Upper lobe of right lung (tissue), 1 donor: ENCODE results near the gene SAV1. TPM values are rescaled to one million over a fixed set of nuclear protein-coding genes. Genes with fewer than 3 reads are reported as not detected.
A peak's percentile ranks its signal among the peaks of the same experiment; 100 is the strongest.
"Not testable (repeated sequence)": the region's sequence is repeated elsewhere in the genome, so short reads cannot be mapped to it uniquely, and the experiment has no call there.

ENCODE experiments used
- ATAC-seq: fragments of 200-7000 bp; cut with Tn5 transposase; one replicate; pipeline ENCODE4 v1.9.1; 2020; ENCODE audit warnings: mild to moderate bottlenecking, moderate library complexity
- DNase-seq: peaks from one replicate; pipeline ENCODE4 v3.0.0-alpha.2; 2020
- H3K27ac ChIP-seq: fragments of 200-600 bp; one replicate; pipeline ENCODE4 v1.8.0; 2022
- H3K27me3 ChIP-seq: fragments of 200-600 bp; one replicate; pipeline ENCODE4 v1.8.0; 2022; ENCODE audit warnings: mild to moderate bottlenecking
- H3K36me3 ChIP-seq: fragments of 200-600 bp; one replicate; pipeline ENCODE4 v1.8.0; 2022
- H3K4me1 ChIP-seq: fragments of 200-600 bp; one replicate; pipeline ENCODE4 v1.8.0; 2022
- H3K4me3 ChIP-seq: fragments of 200-600 bp; one replicate; pipeline ENCODE4 v1.8.0; 2022; ENCODE audit warnings: mild to moderate bottlenecking
- H3K9me3 ChIP-seq: fragments of 200-600 bp; one replicate; pipeline ENCODE4 v1.8.0; 2022
- intact Hi-C: fragments of 100-400 bp; cut with DNase I; formaldehyde crosslinking; loops from one replicate; pipeline ENCODE4 v1.11.0; 2022
- total RNA-seq: library from RNA; stranded (reverse); fragmentation: NEBNext Ultra II Directional; extraction: Animal tissue kit (Norgen Biotek cat#: 25700); gene quantifications from one replicate; pipeline ENCODE4 v1.2.1, GENCODE V29; 2021
- TF ChIP-seq, protein P1 (sequence below): fragments of 200-600 bp; IDR thresholded peaks from one replicate; pipeline ENCODE4 v1.8.0; 2022; ENCODE audit warnings: antibody characterized with exemption
- donor health status: DM: no; HTN: yes; CAD: no; lungs with severe emphysema.

SAV1 gene
- total RNA-seq, 1 donor from 2014 or later = 42.8 TPM

DNA sequence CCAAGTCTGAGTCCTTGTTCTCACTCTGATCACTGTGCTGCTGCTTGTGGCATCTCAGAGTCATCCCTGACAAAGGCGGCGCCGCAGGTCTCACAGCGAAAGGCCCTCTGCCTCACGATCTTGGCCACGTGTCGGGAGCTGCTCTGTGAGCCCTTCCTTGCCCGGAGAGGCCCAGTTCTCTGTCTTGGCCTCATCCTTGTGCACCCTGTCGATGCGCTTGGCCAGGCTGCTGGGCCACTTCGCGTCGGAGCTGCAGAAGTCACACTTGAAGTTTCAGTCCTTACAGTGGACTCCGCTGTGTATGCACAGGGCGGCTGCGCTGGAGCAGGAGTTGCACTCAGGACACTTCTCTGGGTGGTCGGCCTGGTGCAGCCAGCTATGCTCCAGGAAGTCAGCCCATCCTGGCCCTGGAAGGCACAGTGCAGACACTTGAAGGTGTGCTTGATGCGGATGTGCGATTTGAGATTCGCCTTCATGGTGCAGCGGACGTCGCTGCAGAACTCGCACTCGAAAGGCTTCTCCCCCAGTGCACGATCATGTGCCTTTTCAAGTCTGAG, 36.4 kb upstream of the SAV1 start:
- Histone ChIP-seq H3K27ac (no peak overlapping the region), H3K27me3 (no peaks in the 10 kb centered on the region), H3K4me1 (no peaks in the 10 kb centered on the region), H3K36me3 (no peaks in the 10 kb centered on the region), H3K4me3 (no peak overlapping the region), H3K9me3 (no peaks in the 10 kb centered on the region)
- TF ChIP-seq, protein P1, sequence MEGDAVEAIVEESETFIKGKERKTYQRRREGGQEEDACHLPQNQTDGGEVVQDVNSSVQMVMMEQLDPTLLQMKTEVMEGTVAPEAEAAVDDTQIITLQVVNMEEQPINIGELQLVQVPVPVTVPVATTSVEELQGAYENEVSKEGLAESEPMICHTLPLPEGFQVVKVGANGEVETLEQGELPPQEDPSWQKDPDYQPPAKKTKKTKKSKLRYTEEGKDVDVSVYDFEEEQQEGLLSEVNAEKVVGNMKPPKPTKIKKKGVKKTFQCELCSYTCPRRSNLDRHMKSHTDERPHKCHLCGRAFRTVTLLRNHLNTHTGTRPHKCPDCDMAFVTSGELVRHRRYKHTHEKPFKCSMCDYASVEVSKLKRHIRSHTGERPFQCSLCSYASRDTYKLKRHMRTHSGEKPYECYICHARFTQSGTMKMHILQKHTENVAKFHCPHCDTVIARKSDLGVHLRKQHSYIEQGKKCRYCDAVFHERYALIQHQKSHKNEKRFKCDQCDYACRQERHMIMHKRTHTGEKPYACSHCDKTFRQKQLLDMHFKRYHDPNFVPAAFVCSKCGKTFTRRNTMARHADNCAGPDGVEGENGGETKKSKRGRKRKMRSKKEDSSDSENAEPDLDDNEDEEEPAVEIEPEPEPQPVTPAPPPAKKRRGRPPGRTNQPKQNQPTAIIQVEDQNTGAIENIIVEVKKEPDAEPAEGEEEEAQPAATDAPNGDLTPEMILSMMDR = no peak
- intact Hi-C loops = no loop called here
- no peak for ATAC-seq
- DNase-seq = no peak

DNA sequence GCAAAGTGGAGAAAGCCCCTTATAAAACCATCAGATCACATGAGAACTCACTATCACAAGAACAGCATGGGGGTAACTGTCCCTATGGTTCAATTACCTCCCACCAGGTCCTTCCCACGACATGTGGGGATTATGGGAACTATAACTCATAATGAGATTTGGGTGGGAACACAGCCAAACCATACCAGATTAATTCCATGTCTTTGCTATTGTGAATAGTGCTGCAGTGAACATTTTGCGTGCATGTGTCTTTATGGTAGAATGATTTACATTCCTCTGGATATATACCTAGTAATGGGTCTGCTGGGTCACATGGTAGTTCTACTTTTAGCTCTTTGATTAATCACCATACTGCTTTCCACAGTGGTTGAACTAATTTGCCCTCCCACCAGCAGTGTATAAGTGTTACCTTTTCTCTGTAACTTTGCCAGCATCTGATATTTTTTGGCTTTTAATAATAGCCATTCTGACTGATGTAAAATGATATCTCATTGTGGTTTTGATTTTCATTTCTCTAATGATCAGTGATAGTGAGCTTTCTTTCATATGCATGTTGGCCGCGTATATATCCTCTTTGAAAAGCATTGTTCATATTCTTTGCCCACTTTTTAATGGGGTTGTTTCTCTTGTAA, 29.7 kb upstream of the SAV1 start:
- TF ChIP-seq, protein P1 = no peak
- ATAC-seq (no peak), DNase-seq (no peak)
- no peaks in the 10 kb centered on the region for H3K4me1 ChIP-seq
- no peak overlapping the region for H3K27ac ChIP-seq
- intact Hi-C loops = no loop called here
- H3K9me3 ChIP-seq = no peaks in the 10 kb centered on the region
- no peak overlapping the region for H3K4me3 ChIP-seq
- H3K36me3 ChIP-seq = no peaks in the 10 kb centered on the region
- no peaks in the 10 kb centered on the region for H3K27me3 ChIP-seq

DNA sequence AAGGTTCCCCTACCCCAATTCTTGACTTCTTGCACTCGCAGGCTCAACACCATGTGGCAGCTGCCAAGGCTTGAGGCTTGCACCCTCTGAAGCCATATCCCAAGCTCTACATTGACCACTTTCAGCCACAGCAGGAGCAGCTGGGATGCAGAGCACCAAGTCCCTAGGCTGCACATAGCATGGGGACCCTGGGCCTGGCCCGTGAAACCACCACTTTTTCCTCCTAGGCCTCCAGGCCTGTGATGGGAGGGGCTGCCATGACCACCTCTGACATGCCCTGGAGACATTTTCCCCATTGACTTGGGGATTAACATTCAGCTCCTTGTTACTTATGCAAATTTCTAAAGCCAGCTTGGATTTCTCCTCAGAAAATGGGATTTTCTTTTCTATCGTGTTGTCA, 26.2 kb upstream of the SAV1 start:
- DNase-seq, H3K4me1 ChIP-seq, H3K27me3 ChIP-seq, H3K4me3 ChIP-seq, H3K36me3 ChIP-seq, H3K27ac ChIP-seq, H3K9me3 ChIP-seq, intact Hi-C loops, ATAC-seq: not testable (repeated sequence)

DNA sequence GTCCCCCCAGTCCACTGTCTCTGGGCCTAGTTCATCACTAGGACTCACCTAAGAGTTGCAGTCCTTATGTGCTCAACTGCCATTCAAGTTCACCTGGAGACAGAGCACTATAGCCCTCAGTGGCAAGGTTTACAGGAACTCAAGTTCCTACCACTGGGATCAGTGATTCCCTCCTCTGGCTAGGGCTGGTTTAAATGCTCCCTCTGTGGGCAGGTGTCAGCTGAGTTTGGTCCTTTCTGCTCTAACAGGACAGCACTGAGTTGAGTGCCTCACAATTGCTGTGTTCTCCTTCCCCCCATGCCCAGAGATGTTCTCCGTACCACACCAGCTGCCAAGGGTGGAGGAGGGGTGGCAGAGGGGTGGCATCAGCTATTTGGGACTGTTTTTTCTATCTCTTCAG, 20.8 kb upstream of the SAV1 start:
- TF ChIP-seq, protein P1 = no peak
- Histone ChIP-seq H3K36me3 (no peaks in the 10 kb centered on the region), H3K9me3 (no peaks in the 10 kb centered on the region), H3K4me3 (no peak overlapping the region), H3K27ac (no peak overlapping the region), H3K27me3 (no peaks in the 10 kb centered on the region), H3K4me1 (no peaks in the 10 kb centered on the region)
- ATAC-seq (peak; percentile 20), DNase-seq (no peak)
- intact Hi-C loops = no loop called here

DNA sequence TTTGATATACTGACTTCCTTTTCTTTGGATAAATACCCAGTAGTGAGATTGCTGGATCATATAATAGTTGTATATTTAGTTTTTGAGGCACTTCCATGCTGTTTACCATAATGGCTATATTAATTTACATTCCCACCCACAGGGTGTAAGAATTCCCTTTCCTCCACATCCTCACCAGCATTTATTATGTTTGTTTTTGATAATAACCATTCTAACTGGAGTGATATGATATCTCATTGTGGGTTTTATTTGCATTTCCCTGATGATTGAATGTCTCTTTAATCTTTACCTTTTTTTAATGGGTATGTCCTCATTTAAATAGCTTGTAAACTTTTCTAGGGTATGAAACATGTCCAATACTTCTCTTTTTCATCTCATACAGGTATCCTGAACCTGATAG, 11.6 kb upstream of the SAV1 start:
- no peaks in the 10 kb centered on the region for H3K27me3 ChIP-seq
- H3K27ac ChIP-seq = no peak overlapping the region
- DNase-seq = no peak
- no peaks in the 10 kb centered on the region for H3K36me3 ChIP-seq
- ATAC-seq = no peak
- H3K9me3 ChIP-seq = no peaks in the 10 kb centered on the region
- H3K4me3 ChIP-seq = no peak overlapping the region
- TF ChIP-seq, protein P1 = no peak
- intact Hi-C loops = no loop called here
- H3K4me1 ChIP-seq = no peaks in the 10 kb centered on the region

DNA sequence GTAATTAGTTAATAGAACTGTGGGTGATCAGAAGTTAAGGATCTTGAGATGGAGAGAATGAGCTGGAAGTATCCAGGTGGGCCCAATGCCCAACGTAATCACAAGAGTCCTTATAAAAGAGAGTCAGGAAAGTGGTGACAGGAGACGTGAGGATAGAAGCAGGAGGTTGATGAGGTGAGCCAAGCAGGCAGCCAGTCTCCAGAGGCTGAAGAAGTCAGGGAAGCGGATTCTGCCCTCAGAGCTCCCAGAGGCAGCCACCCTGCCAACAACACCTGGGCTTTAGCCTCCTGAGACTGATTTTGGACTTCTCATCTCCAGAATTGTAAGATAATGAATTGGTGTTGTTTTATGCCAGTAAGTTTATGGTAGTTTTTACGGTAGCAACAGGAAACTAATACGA, 10.1 kb upstream of the SAV1 start:
- DNase-seq = no peak
- Histone ChIP-seq H3K4me3 (no peak overlapping the region), H3K27me3 (no peaks in the 10 kb centered on the region), H3K9me3 (no peaks in the 10 kb centered on the region), H3K27ac (peak overlapping the region; percentile 7), H3K36me3 (no peaks in the 10 kb centered on the region), H3K4me1 (no peaks in the 10 kb centered on the region)
- TF ChIP-seq, protein P1 = no peak
- ATAC-seq = no peak
- intact Hi-C loops = no loop called here
